Right renal cortex interstitium (tissue), 3 donors: ENCODE measurements around the gene CLEC16A. TPM values are rescaled to one million over a fixed set of nuclear protein-coding genes. Genes with fewer than 3 reads are reported as not detected.
A peak's percentile ranks its signal among the peaks of the same experiment; 100 is the strongest.

Experiments used
- DNase-seq, 3 donors: peaks; one replicate each; pipeline ENCODE4 v3.0.0-alpha.2; 2013; ENCODE audit warnings: low read depth in 3 of 3, low spot score in 2 of 3
- polyA plus RNA-seq, 3 donors: library from polyadenylated mRNA; unstranded; fragments of 120-200 nt; gene quantifications; one replicate each; pipeline ENCODE4 v1.2.1, GENCODE V29; 2013; ENCODE audit not compliant: insufficient read length in 3 of 3

The CLEC16A gene
- polyA plus RNA-seq, 3 donors, result 22.1 to 26.3 (median 23.3) TPM

DNA sequence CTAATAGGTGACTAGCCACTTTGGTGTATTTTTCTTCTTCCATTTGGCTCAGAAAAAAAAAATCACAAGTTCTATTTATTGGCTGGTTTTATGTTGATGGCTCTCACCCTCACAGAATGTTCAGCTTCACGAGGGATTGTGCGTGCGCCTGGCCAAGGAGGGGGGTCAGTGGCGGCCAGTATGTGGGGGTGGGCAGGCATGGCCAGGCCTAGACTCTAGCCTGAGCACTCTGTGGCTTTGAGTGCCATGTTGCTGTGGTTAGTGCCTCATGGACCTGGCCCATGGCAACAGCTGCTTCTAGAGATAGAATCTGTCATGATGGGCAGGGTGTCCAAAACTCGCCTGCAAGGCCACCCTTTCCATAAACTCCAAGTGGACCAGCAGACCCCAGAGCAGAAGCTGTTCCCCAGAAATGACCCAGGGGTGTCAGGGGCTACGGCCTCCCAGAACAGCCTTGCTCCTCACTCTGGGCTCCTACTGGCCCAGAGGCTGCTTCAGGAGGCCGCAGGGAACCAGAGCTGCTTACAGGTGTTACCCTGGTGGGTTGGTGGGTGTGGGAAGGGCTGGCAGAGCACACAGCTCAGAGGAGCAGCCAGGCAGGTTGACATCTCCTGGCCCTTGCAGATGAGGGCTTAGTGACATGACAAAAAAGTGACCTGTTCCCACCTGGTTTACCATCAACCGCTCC lies 186.8 kb downstream of the CLEC16A start:
- no peak for DNase-seq

DNA sequence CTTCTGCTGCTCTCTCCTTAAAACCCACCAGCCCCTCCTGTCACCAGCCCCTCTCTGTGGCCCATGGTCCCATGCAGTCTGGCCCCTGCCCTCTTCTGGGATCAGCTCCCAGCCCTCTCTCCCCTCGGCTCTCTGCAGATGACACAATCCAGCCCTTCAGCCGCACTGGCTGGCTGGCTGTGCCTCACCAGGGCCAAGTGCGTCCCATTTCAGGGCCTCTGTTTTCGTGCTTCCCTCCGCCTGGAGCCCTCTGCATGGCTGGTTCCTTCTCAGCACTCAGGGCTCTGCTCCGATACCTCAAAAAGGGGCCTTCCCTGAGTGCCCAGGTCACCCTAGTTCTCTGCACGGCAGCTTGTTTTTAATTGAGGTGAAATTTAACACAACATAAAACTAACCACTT lies 187.3 kb downstream of the CLEC16A start:
- DNase-seq, result no peak

DNA sequence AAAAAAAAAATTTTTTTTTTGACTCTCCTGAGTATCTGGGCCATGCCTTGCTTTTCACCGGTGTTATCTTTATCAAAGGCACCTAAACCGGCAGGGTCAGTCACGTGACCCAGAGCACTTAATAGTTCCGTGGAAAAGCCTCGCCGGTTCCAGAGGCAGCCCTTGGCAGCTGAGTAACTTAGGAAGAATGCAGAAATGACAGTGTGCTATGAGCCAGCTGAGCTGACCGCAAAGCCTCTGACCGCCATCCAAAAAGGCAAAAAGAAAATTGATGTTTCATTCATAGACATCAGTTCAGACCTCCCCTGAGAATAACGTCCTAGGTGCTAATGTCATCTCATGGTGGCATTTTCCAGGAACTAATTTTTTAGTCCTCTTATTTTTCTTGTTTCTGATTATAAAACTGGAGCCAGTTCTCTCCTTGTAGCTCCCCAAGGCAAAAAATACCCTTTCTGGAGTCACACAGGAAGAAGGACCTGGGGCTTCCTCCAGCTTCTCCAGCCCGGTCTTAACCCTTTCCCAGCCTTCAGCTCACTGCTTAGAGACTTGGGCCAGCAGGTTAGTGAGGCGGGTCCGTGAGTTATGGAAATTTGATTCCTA lies 189.1 kb downstream of the CLEC16A start:
- peak in 2 of 3 donors; percentile 48 to 68 for DNase-seq

DNA sequence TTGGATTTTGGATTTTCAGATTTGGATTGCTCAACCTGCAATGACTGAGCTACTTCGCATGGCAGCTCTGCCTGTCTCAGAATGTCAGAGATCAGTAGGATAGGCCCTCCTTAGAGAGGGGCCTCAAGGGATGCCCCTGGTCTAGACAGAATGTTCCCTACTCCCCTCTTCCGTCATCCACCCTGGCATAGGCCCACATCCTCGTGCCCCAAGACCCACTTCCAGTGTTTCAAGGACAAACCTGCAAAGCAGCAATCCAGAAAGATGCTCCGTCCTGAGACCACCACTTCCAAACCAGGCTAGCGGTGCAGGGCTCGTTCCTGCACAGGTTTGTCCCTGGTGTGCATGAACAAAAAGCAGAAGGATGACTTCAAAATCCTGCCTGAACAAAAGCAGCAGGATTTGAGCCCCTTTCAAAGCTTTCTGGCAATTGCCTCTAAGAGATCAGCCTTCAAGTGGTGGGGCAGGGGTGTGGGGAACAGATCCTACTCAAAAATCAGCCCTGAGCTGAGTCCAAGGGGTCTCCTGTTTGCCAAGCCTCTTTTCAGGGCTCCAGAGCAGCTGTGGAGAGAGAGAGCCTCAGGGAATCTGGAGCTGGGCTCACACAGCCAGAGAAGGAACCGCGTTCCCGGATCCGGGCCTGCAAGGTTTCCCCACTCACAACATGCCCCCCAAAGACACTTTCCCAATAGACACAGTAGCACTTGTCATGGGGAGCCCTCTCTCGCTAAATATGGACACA lies 190.5 kb downstream of the CLEC16A start:
- no peak for DNase-seq

DNA sequence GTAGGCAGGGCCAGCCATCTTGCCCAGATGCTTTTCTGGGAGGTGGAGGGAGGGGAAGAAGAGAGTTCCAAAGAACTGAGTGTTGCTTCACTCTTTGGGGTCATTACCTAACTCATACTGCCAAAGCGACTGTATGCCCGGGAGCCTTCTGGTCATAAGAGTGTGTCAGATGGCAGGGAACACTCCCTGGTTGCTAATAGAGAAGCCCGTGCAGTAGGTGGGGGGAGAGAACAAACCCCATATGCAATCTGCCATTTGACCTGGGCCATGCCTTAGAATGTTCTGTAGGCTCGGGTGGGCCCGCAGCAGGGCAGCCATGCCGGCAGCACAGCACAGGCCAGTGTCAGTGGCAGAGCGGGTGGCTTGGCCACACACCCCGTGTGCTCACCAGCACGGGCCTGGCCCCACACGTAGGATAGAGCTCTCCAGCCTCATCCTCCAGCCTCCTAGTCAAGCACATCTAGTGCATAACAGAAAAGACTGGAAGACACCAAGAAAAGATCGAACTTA lies 191.2 kb downstream of the CLEC16A start:
- no peak for DNase-seq

DNA sequence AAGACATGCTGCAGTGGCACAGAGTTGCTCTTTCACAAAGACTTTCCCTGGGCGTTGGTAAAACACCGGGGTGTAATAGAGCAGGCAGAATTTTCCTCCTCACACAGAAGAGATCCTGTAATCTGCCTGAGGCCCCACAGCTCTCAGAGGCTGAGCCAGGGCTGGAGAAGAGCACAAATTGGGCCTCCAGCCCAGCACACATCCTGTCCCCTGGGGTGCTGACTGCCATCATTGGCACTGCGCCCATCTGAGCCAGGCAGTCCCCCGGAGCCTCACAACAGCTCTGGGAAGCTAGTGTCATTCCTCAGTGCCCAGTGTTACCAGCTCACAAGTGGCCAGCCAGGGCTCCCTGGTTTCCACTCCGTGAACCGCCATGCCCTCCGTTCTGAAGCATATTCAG lies 192.2 kb downstream of the CLEC16A start:
- DNase-seq, result no peak

DNA sequence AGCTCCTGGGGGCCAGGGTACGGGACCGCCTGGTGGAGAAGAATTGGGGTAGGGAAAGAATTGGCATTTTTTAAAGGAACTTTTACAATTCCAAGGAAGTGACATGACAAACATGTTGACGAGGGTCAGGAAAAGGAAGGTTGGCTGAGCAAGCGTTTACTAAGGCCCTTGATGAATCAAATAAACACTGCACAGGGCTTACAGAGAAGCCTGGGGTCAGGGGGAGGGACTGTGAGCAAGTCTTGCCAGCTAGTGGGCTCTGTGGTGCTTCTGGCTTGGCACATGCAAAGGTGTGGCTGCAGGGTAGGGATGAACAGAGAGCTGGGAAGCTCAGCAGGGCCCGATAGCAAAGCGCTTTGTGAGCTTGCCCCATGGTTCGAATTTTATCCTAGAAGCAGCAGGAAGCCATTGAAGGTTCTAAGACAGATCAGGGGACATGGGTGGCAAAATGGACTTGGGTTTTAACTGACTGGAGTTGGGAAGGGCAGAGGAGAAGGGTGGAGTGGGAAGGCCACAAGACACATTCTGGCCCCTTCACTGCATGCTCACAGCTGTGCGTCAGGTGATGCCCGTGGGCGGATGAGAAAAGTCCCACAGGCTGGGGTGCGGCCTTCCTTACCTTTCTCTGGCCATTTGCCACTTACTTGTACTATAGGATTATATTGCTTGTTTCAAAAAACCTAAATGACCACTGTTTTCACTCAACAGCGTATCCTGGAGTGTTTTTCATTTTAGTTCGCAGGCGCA lies 193.8 kb downstream of the CLEC16A start:
- DNase-seq, result no peak

DNA sequence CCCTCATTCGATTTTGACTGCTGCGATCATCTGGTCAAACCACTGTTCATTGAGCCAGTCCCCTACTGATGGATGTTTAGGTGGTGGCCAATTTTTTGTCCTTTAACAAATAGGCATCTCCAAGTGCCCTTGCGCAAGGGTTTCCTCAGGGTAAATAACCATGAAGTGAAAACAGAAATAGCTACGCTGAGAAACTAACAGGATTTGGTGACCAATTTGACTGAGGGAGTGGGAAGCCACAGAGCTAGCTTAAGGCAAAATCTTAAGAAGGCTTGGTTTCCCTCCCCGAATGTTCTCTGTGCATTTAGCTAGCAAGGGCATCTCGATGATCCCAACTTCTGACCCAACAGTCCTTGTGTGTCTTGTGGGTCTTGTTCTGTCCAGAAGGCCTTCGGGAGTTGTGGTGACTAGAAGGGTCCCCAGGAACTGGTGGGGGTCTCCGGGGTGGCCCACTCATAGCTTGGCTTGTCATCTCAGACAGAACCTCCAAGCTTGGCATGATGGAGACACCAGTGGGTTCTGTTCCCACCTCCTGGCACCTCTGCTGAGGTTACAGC lies 194.5 kb downstream of the CLEC16A start:
- no peak for DNase-seq

DNA sequence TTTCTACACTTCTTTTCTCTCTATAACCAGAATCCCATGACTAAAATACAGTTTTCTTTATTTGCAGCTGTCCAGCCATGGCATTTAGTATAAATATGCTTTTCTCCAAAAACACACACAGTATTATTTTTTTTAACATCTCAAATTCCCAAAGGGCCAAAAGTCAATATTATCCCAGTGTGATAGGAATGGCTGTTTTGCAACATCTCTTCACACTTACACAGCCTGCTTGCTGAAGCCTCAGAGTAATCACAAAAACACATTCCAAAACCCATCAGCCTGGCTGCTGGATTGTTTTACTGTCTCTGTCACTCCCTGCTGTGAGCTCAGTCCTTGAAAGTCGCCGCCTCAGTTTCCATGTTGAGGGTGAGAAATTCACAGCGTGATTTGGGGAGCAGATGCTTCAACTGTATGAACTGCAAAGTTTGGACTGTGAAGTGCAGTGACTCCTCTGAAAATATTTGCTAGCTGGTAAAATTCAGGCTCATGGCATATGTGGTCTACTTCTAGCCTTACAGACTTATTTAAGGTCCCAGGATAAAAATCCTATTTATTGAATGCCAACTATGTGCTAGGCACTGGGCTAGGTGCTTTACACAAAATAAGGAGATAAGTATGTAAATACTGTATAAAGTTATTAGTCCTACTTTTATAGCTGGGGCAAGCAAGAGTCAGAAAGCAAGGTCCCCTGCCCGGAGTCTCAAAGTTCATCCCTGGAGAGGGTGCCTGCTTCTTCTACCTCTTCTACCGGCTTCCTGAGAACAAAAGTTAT lies 195.1 kb downstream of the CLEC16A start:
- DNase-seq, result no peak

DNA sequence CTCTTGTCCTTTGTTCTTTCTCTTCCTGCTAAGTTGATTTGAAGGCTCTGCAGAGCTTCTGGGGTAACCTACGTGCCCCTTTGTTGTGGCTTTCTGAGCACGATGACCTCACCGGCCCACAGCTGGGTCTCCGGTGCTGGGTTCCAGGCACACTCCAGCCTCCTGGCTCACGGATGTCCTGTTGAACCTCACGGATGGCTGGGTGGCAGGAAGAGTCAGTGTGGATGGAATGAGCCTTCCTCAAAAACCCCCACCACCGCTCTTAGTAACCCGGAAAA lies 195.7 kb downstream of the CLEC16A start:
- DNase-seq, result no peak

DNA sequence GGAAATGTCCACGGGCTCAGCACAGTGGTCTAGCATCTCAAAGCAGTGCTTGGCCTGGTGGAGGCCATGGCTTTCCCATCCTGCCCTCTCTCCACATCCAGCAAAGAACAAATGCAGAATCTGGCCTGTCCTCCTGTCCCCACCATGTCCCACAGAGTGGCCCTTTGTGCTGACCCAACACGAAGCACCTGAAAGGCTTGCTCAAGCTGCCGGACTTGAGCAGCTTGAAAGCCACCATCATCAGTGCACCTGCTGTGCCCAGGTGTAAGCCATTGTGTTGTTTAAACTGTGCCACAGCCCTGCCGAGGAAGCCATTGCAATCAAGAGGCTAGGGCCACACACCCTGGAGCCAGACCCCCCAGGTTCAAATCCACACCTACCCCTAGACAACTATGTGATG lies 196.1 kb downstream of the CLEC16A start:
- DNase-seq, result no peak

DNA sequence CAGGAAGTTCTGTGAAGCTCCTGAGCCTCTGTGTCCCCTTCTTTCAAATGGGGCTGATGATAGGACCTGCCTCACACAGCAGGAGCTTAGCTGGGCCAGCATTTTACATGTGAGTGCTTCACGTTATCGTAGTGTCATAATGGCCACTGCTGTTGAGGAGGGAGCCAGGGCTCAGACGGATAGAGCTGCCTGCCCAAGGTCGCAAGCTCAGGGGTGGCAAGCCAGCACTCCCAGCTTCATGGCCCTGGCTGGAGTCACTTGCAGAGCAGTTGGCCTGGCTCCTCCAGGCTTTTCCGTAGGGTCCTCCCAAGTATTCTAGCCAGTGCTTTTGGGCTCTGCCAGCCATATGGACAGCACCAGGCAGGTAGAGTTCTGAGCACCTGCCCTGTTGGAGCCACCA lies 196.5 kb downstream of the CLEC16A start:
- DNase-seq, result no peak

DNA sequence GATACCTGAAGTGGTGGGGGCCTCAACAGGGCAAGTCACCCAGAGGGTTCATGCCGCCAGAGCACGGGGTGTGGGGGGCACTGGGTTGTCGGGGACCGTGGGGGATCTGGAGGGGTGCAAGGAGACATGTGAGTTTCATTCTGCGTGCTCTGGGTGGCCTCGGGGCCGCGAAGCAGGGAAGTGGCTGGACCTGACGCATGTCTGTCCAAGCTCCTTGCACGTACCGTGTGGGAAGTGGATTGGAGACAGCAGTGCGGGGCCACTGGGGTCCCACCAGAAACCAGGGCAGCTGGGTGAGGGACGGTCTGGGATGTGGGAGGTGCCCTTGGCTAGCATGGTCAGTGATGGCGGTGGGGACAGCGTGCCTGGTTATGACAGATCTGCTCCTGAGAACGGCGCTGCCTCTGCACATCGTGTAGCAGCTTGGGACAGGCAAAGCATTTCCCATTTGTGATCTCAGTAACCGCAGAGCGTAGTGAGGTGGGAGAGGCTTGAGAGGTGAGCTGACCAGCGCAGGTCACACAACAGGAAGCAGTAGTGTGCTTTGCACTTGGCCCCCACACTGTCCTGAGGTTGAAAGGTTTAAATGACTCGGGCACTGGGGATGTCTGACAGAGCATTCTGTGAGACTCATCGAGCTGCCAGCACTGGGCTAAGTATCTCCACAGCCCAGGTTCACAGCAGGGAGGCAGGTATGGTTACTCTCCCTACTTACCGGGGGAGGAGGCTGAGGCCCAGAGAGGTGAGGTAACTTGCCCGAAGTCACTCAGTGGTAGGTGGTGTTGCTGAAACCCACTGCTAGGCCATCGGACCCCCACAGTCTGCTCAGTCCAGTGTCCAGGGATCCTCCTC lies 197.3 kb downstream of the CLEC16A start:
- DNase-seq, result no peak

DNA sequence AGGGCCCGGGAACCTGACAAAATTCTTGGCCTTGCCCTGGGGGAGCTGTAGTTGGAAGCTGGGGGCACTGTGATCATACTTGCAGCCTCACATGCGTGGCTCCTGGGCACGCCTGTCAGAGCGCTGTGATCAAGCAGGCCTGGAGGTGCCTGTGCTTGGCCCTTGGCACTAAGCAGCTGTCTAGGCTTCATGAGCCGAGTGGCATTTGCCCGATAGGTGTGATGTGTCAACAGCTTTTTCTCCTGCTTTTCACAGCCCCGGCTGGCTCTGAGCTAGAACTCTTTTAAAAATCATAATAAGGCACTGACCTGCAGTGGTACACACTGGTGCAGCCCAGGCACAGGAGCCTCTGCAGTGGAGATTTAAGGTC lies 197.9 kb downstream of the CLEC16A start:
- no peak for DNase-seq

DNA sequence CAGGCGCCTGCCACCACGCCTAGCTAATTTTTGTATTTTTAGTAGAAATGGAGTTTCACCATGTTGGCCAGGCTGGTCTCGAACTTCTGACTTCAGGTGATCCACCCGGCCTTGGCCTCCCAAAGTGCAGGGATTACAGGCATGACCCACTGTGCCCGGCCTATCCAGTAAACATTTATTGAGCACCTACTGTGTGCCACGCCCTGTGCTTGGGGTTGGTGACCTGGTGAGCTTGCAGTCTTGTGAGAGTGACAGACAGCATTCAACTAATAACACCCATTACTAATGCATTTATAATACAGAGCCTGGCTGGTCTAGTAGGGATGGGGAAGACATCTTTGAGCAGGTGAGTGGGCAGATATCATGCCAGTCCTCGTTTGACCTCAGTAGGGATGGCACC lies 198.6 kb downstream of the CLEC16A start:
- no peak for DNase-seq

DNA sequence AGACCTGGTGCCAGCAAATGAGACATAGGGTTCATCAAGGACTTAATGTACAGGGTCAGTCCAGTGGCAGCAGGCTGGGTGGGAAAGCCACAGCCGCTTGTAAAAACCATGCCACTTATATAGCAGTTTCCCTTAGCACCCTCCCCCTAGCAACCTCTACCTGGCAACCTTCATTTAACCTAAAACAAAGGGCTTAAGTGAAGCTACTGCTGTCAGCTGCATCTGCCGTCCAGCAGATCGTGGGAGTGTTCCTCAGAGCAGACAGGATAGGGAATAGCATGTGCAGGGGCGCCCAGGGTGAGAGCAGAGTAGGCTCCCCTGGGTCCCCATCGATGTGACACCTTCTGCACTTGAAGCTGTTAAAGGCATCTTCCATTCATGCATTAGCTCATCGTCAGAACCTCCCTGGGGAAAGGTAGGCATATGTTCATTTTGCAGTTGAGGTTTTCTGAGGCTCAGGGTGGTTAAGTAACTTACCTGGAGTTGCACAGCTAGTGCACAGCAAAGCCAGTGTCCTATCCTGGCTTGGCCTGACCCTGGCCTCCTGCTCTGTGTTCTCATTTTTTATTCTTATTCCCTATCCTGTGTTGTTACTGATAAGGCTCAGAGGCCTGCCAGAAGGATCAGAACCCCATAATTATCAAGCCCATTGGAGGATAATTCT lies 199.1 kb downstream of the CLEC16A start:
- DNase-seq, result no peak

DNA sequence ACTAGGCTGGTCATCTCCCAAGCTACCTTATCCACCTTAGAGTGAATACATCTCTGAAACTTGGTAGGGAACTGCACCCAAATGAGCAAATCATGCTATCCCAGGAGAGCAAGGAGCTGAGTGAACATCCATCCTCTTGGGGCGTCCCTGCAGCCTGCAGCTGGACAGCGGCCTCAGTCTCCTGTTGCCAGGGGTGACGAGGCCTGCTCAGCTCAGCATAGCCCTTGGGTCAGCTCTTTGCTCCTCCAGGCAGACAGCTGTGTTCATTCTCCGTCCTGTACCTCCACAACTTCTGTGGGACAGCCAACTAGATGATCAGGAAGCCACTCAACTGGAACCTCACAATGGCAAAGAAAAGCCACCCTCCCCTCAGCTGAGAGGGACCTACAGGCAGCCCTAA lies 199.8 kb downstream of the CLEC16A start:
- no peak for DNase-seq

DNA sequence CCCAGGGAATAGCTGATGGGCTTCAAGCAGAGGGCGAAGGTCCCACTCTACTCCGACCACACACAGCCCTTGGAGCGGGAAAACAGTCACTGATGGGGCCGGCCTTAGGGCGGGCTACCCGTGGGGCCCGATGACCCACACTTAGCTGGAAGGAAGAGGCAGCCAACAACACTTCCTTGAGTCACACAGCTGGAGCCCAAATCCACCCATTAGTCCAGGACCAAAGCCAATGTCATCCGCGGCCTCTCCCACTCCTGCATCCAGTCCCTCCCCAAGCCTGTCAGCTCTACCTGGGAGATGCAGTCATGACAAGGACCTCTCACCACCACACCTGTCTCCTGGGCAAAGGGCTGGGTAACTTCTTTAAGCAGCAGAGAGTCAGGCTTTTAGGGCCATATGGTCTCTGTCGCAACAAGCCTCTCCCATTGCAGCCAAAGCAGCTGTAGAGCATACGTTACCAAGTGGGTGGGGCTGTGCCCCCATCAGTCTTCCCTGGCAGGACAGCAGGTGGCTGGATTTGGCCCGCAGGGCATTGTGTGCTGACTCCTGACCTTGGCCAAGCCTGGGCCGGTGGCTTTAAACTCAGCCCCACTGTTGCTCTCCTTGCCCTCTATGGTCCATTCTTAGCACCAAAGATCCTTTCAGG lies 200.9 kb downstream of the CLEC16A start:
- no peak for DNase-seq
